Measurements from ENCODE around the gene UBE2QL1.

The UBE2QL1 gene

GRCh38 chr5:6485441-6485840, 36.8 kb downstream of the UBE2QL1 start:
- no peaks in the 10 kb centered on the region for H3K4me1 ChIP-seq (ENCODE audit: insufficient read depth, low read length)
- no peak overlapping the region for H3K9ac ChIP-seq (ENCODE audit: low read depth, low read length)
- H3K36me3 ChIP-seq (ENCODE audit: insufficient read depth, low read length): no peaks in the 10 kb centered on the region

GRCh38 chr5:6486074-6486473, 37.4 kb downstream of the UBE2QL1 start:
- Histone ChIP-seq H3K9me3 (ENCODE audit: control insufficient read depth, insufficient read depth, low read length) (no peaks in the 10 kb centered on the region), H3K4me1 (ENCODE audit: insufficient read depth, low read length) (peaks cover 4% of the 10 kb centered on the region; the same call in 1 of the 2 replicates), H3K9ac (ENCODE audit: low read depth, low read length) (no peak overlapping the region), H3K36me3 (ENCODE audit: insufficient read depth, low read length) (no peaks in the 10 kb centered on the region)

More at GRCh38 chr5:6485441-6485840, 36.8 kb downstream of the UBE2QL1 start:
- no peaks in the 10 kb centered on the region for H3K9me3 ChIP-seq (ENCODE audit: control insufficient read depth, insufficient read depth, low read length)

DNA sequence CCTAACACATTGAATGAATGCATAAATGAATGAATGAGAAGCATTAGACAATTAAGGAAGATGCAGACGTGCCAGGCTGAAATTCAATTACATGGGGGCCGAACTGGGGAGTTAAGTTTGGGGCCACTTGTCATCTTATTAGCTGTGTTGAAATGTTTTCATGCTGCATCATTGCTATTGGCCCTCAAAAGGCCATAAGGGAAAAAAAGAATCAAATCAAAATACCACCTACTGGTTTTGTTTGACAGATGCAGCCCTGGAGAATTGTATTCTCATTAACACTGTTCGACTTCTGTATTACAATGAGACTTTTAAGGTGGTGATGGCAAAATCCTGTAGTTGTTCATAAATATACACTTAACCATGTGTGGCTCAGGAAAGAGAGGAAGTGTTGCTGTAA, 38.4 kb downstream of the UBE2QL1 start:
- Histone ChIP-seq H3K9ac (ENCODE audit: low read depth, low read length) (no peak overlapping the region), H3K36me3 (ENCODE audit: insufficient read depth, low read length) (no peaks in the 10 kb centered on the region), H3K4me1 (ENCODE audit: insufficient read depth, low read length) (peaks cover 8% of the 10 kb centered on the region; the same call in 1 of the 2 replicates), H3K9me3 (ENCODE audit: control insufficient read depth, insufficient read depth, low read length) (no peaks in the 10 kb centered on the region)

GRCh38 chr5:6488021-6488420, 39.4 kb downstream of the UBE2QL1 start:
- H3K36me3 ChIP-seq (ENCODE audit: insufficient read depth, low read length): no peaks in the 10 kb centered on the region
- H3K9me3 ChIP-seq (ENCODE audit: control insufficient read depth, insufficient read depth, low read length): no peaks in the 10 kb centered on the region
- H3K4me1 ChIP-seq (ENCODE audit: insufficient read depth, low read length): peaks cover 8% of the 10 kb centered on the region; the same call in 1 of the 2 replicates
- no peak overlapping the region for H3K9ac ChIP-seq (ENCODE audit: low read depth, low read length)

GRCh38 chr5:6489643-6490185, 41.1 kb downstream of the UBE2QL1 start:
- no peaks in the 10 kb centered on the region for H3K36me3 ChIP-seq (ENCODE audit: insufficient read depth, low read length)
- H3K9me3 ChIP-seq (ENCODE audit: control insufficient read depth, insufficient read depth, low read length): no peaks in the 10 kb centered on the region
- H3K9ac ChIP-seq (ENCODE audit: low read depth, low read length): no peak overlapping the region
- peaks cover 8% of the 10 kb centered on the region; the same call in 1 of the 2 replicates for H3K4me1 ChIP-seq (ENCODE audit: insufficient read depth, low read length)

DNA sequence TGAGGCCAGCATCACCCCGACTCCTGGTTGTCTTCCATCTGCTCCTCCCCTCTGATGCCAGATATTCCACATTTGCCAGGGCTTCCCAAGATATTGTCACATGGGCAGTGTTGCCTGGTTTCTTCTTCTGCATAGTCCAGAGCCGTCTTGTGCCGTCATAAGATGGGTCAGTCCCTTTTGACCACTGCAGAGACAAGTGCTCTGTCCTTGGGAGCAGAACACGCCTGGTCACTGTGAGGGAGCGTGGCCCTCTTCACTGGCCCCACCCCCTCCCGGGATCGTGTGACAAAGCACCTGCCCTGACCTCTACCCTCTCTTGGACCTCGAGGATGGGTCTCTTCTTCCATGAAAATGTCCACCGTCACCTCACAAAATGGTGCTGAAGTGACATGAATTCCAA, 41.6 kb downstream of the UBE2QL1 start:
- Histone ChIP-seq H3K4me1 (ENCODE audit: insufficient read depth, low read length) (peaks cover 8% of the 10 kb centered on the region; the same call in 1 of the 2 replicates), H3K9ac (ENCODE audit: low read depth, low read length) (no peak overlapping the region), H3K9me3 (ENCODE audit: control insufficient read depth, insufficient read depth, low read length) (no peaks in the 10 kb centered on the region), H3K36me3 (ENCODE audit: insufficient read depth, low read length) (no peaks in the 10 kb centered on the region)

GRCh38 chr5:6490693-6491092, 42.0 kb downstream of the UBE2QL1 start:
- no peak overlapping the region for H3K9ac ChIP-seq (ENCODE audit: low read depth, low read length)
- no peaks in the 10 kb centered on the region for H3K9me3 ChIP-seq (ENCODE audit: control insufficient read depth, insufficient read depth, low read length)
- peaks cover 8% of the 10 kb centered on the region; the same call in 1 of the 2 replicates for H3K4me1 ChIP-seq (ENCODE audit: insufficient read depth, low read length)
- no peaks in the 10 kb centered on the region for H3K36me3 ChIP-seq (ENCODE audit: insufficient read depth, low read length)

- Histone ChIP-seq H3K4me1 (ENCODE audit: insufficient read depth, low read length) (peaks cover 8% of the 10 kb centered on the region; the same call in 1 of the 2 replicates), H3K9me3 (ENCODE audit: control insufficient read depth, insufficient read depth, low read length) (no peaks in the 10 kb centered on the region), H3K36me3 (ENCODE audit: insufficient read depth, low read length) (no peaks in the 10 kb centered on the region), H3K9ac (ENCODE audit: low read depth, low read length) (no peak overlapping the region)
Observed at GRCh38 chr5:6491196-6491918, 42.7 kb downstream of the UBE2QL1 start.

DNA sequence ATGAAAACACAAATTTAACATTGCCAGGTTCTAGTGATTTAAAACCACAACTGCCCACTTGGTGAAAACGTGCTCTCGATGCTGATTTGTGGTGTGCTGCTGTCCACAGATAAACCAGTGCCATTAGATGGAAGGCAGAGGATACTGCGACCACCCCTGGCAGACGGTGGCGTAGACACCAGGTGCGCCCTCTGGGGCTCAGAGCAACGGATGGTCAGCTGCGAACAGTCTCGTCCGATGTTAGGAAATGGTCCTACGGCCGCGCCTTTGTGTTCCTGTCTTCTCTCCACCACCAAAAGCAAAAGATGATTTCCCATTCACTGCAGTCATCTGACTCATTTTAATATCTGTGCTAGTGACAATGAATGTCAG, 43.2 kb downstream of the UBE2QL1 start:
- Histone ChIP-seq H3K4me1 (ENCODE audit: insufficient read depth, low read length) (peaks cover 8% of the 10 kb centered on the region; the same call in 1 of the 2 replicates), H3K36me3 (ENCODE audit: insufficient read depth, low read length) (no peaks in the 10 kb centered on the region), H3K9ac (ENCODE audit: low read depth, low read length) (no peak overlapping the region), H3K9me3 (ENCODE audit: control insufficient read depth, insufficient read depth, low read length) (no peaks in the 10 kb centered on the region)

DNA sequence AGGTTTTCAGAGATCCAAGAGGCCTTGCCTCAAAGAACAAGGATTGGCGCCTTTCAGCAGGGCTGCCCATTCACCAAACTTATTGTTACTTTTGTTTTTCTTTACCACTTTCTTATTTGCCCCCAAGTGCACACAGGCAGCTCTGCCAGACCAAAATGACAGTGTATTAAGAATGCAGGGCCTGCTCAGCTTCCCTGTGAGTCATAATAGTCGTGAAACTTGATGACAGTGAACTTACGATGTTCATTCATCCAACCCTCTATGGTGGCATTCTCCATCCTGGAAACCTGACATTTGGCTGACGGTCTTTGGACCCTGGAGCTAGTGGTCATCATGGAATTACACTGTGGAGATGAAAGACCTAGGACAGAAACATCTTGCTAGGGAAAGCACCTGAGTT, 44.3 kb downstream of the UBE2QL1 start:
- H3K9me3 ChIP-seq (ENCODE audit: control insufficient read depth, insufficient read depth, low read length): no peaks in the 10 kb centered on the region
- no peak overlapping the region for H3K9ac ChIP-seq (ENCODE audit: low read depth, low read length)
- no peaks in the 10 kb centered on the region for H3K36me3 ChIP-seq (ENCODE audit: insufficient read depth, low read length)
- H3K4me1 ChIP-seq (ENCODE audit: insufficient read depth, low read length): peaks cover 8% of the 10 kb centered on the region; the same call in 1 of the 2 replicates

GRCh38 chr5:6493681-6494454, 45.2 kb downstream of the UBE2QL1 start:
- H3K9ac ChIP-seq (ENCODE audit: low read depth, low read length): no peak overlapping the region
- H3K36me3 ChIP-seq (ENCODE audit: insufficient read depth, low read length): no peaks in the 10 kb centered on the region
- H3K4me1 ChIP-seq (ENCODE audit: insufficient read depth, low read length): peaks cover 8% of the 10 kb centered on the region; the same call in 1 of the 2 replicates
- H3K9me3 ChIP-seq (ENCODE audit: control insufficient read depth, insufficient read depth, low read length): no peaks in the 10 kb centered on the region

GRCh38 chr5:6494939-6495338, 46.3 kb downstream of the UBE2QL1 start:
- peaks cover 8% of the 10 kb centered on the region; the same call in 1 of the 2 replicates for H3K4me1 ChIP-seq (ENCODE audit: insufficient read depth, low read length)
- no peaks in the 10 kb centered on the region for H3K36me3 ChIP-seq (ENCODE audit: insufficient read depth, low read length)
- no peaks in the 10 kb centered on the region for H3K9me3 ChIP-seq (ENCODE audit: control insufficient read depth, insufficient read depth, low read length)
- H3K9ac ChIP-seq (ENCODE audit: low read depth, low read length): no peak overlapping the region

DNA sequence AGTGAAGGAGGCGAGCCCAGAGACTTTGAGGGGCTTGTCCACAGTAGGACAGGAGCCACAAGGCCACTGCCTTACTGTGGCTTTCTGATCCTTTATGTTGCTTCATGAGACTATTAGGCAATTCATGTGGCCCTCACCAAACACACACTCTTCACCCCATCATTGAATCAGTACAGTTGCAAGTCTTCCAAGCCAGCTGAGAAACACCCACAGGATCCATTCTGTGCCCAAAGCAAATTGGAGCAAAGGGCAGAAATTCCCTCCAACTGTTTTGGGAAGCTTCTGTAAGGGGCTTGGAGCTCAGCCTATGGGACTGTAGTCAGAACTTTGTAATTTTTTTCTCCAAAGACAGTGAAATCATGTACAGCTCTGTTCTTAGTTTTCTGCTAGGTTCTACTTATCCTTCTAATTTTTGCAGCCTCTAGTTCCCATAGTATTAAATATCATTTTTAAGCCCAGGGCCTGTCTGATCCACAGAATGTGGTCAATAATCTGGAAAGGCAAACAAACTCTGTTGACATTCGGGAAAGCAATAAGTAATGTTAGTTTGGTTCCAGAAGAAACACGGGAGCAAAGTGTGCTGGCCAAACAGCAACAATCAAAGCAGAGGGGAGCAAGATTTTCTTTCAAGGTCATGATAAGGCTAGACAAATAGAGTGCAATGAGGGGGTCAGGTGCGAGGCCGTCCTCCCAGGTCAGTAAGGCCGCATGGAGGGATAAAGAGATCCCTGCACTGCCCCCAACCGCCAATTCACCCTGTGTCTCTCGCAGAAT, 47.0 kb downstream of the UBE2QL1 start:
- Histone ChIP-seq H3K36me3 (ENCODE audit: insufficient read depth, low read length) (no peaks in the 10 kb centered on the region), H3K9ac (ENCODE audit: low read depth, low read length) (no peak overlapping the region), H3K9me3 (ENCODE audit: control insufficient read depth, insufficient read depth, low read length) (no peaks in the 10 kb centered on the region), H3K4me1 (ENCODE audit: insufficient read depth, low read length) (peaks cover 8% of the 10 kb centered on the region; the same call in 1 of the 2 replicates)

DNA sequence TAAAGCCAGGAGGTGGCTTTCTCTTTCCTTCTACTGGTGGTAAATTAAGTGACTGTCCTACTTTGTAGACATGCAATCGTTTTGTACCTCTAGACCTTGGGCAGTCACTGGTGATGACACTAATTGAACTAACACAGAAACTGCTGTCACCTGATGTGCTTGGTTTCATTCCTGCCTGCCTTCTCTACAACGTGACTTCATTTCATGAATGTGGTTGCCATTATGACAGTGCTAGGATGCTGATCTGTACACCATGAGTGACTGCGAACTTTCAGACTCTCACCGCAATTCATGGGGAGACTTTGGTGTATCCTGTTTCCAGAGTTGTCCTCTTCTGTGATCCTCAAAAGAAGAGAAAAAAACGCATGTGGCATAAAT, 47.5 kb downstream of the UBE2QL1 start:
- Histone ChIP-seq H3K36me3 (ENCODE audit: insufficient read depth, low read length) (no peaks in the 10 kb centered on the region), H3K9ac (ENCODE audit: low read depth, low read length) (no peak overlapping the region), H3K9me3 (ENCODE audit: control insufficient read depth, insufficient read depth, low read length) (no peaks in the 10 kb centered on the region), H3K4me1 (ENCODE audit: insufficient read depth, low read length) (peaks cover 3% of the 10 kb centered on the region; the same call in 1 of the 2 replicates)
